Measurements from ENCODE around the gene CHAC1.

GRCh38 chr15:40934457-40934856 lies 18.8 kb upstream of the CHAC1 start:
- TF ChIP-seq CTCF (IDR thresholded peaks at IDR 0.05; ENCODE audit: low read depth, low read length, poor library complexity, severe bottlenecking) (no peak), EZH2phosphoT487 (IDR thresholded peaks at IDR 0.05; ENCODE audit: borderline replicate concordance, low read length) (no peak)

All from DOHH2 (cell line).